H7 (cell line): ENCODE data around the gene SNTN. TPM values are rescaled to one million over a fixed set of nuclear protein-coding genes. Genes with fewer than 3 reads are reported as not detected.
"Not testable (repeated sequence)": the region's sequence is repeated elsewhere in the genome, so short reads cannot be mapped to it uniquely, and the experiment has no call there.

Experiments used
- DNase-seq: peaks from one replicate; pipeline ENCODE4 v3.0.0; 2012
- H3K27me3 ChIP-seq: 2 replicates; pipeline ENCODE4 v1.6.0; 2011; ENCODE audit warnings: mild to moderate bottlenecking, low read length; ENCODE audit not compliant: control insufficient read depth, insufficient read depth
- H3K36me3 ChIP-seq: replicated peaks from 2 replicates; pipeline ENCODE4 v1.5.1; 2011; ENCODE audit warnings: low read length; ENCODE audit not compliant: control insufficient read depth, insufficient read depth
- H3K4me3 ChIP-seq: 2 replicates; pipeline ENCODE4 v1.5.1; 2011; ENCODE audit warnings: low read depth, mild to moderate bottlenecking, control low read depth, low read length, moderate library complexity; ENCODE audit not compliant: insufficient read depth
- total RNA-seq: library from RNA; depleted of rRNA; stranded (reverse); fragments of >200 nt; shearing (Covaris generic); gene quantifications from 2 replicates; pipeline ENCODE4 v1.2.3, GENCODE V29; 2014; rRNA removed

SNTN gene
- total RNA-seq: not detected in 2 replicates

DNA sequence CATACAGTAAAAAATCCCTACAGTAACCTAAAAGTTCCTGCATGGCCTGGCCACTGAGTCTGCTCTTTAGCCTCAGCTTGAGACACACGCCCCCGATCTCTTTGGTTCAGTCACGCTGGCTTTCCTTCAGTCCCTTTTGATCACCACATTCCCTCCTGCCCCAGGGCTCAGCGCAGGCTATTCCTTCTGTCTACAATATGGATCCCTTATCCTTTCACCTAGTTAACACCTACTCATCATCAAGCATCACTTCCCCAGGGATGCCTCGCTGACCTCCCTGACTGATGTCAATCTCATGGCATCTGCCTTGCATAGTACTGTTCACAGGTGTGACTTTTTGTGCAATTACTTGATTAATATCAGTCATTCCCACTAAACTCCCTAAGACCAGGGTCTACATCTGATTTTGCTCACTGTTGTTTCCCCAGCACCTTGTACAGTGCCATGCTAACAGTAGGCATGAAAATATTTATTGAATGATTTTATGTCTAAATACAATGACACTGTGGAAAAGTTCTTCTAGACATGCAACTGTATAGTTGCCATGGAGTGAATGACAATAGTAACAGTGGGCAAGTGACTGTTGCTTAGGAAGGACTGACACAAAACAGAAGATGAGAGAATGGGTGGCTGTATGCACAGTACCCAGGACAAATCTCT lies at the start of gene SNTN:
Gene SNTN, plus strand, starts transcription at position 610 of the 660 bp plus-strand sequence. Its CDS starts 13 bp downstream, at position 623.
- no peak within 1 kb of the TSS for H3K4me3 ChIP-seq
- no peaks in the 10 kb centered on the region for H3K36me3 ChIP-seq
- no peak for DNase-seq
- no peaks in the 10 kb centered on the region for H3K27me3 ChIP-seq

DNA sequence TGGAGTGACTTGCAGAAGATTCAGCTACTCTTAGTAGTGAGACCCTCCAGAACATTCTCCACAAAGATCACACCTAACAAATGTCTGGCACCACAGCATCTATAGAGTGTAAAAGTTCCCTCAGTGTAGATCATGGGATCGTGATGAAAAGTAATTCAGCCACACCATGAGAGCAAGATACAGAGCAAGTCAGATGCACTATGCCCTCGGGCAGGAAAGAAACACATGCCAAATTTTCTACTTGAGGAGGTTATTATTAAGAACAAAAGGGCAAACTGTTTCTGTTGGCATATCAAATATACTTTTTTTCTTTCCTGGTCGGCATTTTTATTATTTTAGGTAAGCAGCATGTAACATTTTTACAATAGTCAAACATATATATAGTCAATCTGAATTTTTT lies 44.8 kb upstream of the SNTN start:
- H3K36me3 ChIP-seq: no peaks in the 10 kb centered on the region

GRCh38 chr3:63609408-63609807 lies 43.1 kb upstream of the SNTN start:
- H3K36me3 ChIP-seq: no peaks in the 10 kb centered on the region
- H3K27me3 ChIP-seq: no peaks in the 10 kb centered on the region
- DNase-seq: no peak
- no peak overlapping the region for H3K4me3 ChIP-seq

More for the DNA sequence above, 44.8 kb upstream of the SNTN start:
- H3K4me3 ChIP-seq: no peak overlapping the region
- no peaks in the 10 kb centered on the region for H3K27me3 ChIP-seq
- no peak for DNase-seq

DNA sequence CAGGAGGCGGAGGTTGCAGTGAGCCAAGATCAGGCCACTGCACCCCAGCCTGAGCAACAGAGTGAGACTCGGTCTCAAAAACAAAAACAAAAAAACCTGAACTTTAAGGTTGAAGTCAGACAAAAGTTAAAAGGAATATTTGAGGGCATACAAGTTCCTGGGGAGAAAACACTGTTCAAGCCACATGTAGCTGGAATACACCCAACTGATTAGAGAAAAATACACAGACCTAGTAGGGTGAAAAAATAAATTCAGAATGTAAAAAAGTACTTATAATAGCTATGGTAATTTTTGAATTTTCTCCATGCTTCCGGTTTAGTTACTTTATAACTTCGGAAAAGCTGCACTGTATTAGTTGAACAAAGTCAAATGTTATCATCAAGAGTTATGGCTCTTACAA lies 42.6 kb upstream of the SNTN start:
- no peaks in the 10 kb centered on the region for H3K27me3 ChIP-seq
- H3K4me3 ChIP-seq: no peak overlapping the region
- no peak for DNase-seq
- H3K36me3 ChIP-seq: no peaks in the 10 kb centered on the region

- Histone ChIP-seq H3K36me3 (no peaks in the 10 kb centered on the region), H3K4me3 (no peak overlapping the region), H3K27me3 (no peaks in the 10 kb centered on the region)
- no peak for DNase-seq
These were observed 41.1 kb upstream of the SNTN start for GRCh38 chr3:63611382-63611781.

DNA sequence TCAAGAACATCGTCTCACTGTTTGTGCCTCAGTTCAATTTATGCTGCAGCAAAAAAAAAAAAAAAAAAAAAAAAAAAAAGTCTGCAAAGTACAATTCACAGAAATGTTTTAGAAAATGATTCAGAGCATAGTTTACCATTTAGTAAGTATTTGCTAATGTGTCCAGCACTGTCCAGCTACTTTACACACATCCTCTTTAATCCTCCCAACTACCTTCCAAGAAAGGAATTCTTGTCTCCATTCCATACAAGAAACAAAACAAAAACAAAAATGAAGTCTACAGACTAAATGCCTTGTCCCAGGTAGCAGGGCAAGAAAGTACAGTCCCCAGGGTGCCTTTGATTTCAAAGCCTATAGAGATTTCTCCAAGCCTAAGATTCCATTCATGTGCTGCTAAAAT lies 38.9 kb upstream of the SNTN start:
- H3K27me3 ChIP-seq: no peaks in the 10 kb centered on the region
- no peak overlapping the region for H3K4me3 ChIP-seq
- no peaks in the 10 kb centered on the region for H3K36me3 ChIP-seq
- no peak for DNase-seq

DNA sequence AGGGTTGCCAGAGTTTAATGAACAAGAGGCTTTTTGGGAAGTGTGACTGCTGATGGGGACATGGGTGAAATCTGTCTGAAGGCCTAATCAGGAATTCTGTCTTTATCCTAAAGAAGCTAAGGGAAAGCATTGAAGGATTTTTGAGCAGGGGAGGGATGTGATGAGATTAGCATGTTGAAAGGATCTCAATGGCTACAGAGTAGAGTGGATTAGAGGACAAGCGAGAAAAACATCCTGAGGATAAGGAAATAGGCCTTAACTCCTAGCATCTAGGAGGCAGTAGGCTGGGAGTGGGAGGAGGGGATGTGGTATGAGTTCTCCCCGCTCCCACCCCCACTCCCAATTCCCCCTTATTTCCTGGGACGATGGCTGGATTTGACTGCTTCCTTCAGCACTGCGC lies 35.1 kb upstream of the SNTN start:
- H3K27me3 ChIP-seq: no peaks in the 10 kb centered on the region
- no peak for DNase-seq
- no peak overlapping the region for H3K4me3 ChIP-seq
- H3K36me3 ChIP-seq: no peaks in the 10 kb centered on the region

GRCh38 chr3:63624941-63625560 lies 27.4 kb upstream of the SNTN start:
- H3K27me3 ChIP-seq: no peaks in the 10 kb centered on the region
- no peak for DNase-seq
- no peaks in the 10 kb centered on the region for H3K36me3 ChIP-seq
- no peak overlapping the region for H3K4me3 ChIP-seq

GRCh38 chr3:63631670-63632069 lies 20.8 kb upstream of the SNTN start:
- Histone ChIP-seq H3K4me3 (no peak overlapping the region), H3K27me3 (no peaks in the 10 kb centered on the region), H3K36me3 (no peaks in the 10 kb centered on the region)
- no peak for DNase-seq

DNA sequence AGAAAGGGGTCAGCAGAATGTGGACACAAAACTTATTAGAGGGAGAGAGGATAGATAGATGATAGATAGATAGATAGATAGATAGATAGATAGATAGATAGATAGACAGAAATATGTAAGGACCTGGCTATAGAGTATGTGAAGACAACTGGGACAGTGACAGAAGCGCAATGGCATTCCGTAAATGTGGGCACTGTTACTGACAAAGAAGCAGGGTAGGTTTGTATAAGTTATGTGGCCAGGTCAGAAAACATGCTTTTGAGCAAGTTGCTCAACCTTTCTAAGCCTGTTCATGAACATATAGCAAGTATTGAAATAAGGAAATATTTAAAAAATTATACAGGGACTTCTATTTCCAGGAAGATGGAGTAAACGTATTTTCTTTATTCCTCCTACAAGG lies 17.3 kb upstream of the SNTN start:
- no peak for DNase-seq
- Histone ChIP-seq H3K27me3 (no peaks in the 10 kb centered on the region), H3K4me3 (no peak overlapping the region), H3K36me3 (no peaks in the 10 kb centered on the region)

GRCh38 chr3:63639806-63640205 lies 12.7 kb upstream of the SNTN start:
- Histone ChIP-seq H3K36me3 (no peaks in the 10 kb centered on the region), H3K27me3 (no peaks in the 10 kb centered on the region), H3K4me3 (no peak overlapping the region)
- no peak for DNase-seq

- no peaks in the 10 kb centered on the region for H3K36me3 ChIP-seq
- no peak for DNase-seq
- no peak overlapping the region for H3K4me3 ChIP-seq
- H3K27me3 ChIP-seq: no peaks in the 10 kb centered on the region
These were observed 10.0 kb upstream of the SNTN start for GRCh38 chr3:63642488-63642887.

- no peaks in the 10 kb centered on the region for H3K27me3 ChIP-seq
- peak; percentile 48 for DNase-seq
- no peak overlapping the region for H3K4me3 ChIP-seq
- no peaks in the 10 kb centered on the region for H3K36me3 ChIP-seq
These were observed 8.2 kb upstream of the SNTN start for GRCh38 chr3:63644212-63644797.

DNA sequence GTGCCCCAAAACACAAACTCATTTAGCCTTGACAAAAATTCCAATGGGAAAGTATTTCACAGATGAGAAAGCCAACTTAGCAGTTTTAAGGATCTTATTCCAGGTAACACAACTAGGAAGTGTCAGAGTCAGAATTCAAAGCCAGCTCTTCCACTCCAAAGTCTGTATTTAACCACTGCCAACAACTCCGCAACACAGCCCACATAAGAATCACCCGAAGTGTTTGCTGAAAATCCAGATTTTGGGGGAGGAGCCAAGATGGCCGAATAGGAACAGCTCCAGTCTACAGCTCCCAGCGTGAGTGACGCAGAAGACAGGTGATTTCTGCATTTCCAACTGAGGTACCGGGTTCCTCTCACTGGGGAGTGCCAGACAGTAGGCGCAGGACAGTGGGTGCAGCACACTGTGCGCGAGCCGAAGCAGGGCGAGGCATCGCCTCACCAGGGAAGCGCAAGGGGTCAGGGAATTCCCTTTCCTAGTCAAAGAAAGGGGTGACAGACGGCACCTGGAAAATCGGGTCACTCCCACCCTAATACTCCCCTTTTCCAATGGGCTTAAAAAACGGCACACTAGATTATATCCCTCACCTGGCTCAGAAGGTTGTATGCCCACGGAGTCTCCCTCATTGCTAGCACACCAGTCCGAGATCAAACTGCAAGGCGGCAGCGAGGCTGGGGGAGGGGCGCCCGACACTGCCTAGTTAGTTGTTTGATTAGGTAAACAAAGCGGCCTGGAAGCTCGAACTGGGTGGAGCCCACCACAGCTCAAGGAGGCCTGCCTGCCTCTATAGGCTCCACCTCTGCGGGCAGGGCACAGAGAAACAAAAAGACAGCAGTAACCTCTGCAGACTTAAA lies 7.3 kb upstream of the SNTN start:
- DNase-seq, H3K27me3 ChIP-seq, H3K36me3 ChIP-seq: not testable (repeated sequence)
- H3K4me3 ChIP-seq: peak overlapping the region; percentile 56
